ENCODE measurements around the gene DDIT4L. TPM values are rescaled to one million over a fixed set of nuclear protein-coding genes. Genes with fewer than 3 reads are reported as not detected.
"Not testable (repeated sequence)": the region's sequence is repeated elsewhere in the genome, so short reads cannot be mapped to it uniquely, and the experiment has no call there.

The DDIT4L gene
- total and polyA plus RNA-seq, 3 donors from 2014 or later: 1.5 to 5.5 (median 1.8) TPM

- WGBS, 2 donors: 47 to 54% methylated on average over 1 of the region's 1 CpG
- Histone ChIP-seq H3K27ac (no peak overlapping the region), H3K4me1 (no peaks in the 10 kb centered on the region), H3K9me3 (no peaks in the 10 kb centered on the region), H3K27me3 (no peaks in the 10 kb centered on the region), H3K36me3 (ENCODE audit: low read depth, missing control alignments) (no peaks in the 10 kb centered on the region), H3K4me3 (no peak overlapping the region)
- DNase-seq: no peak
- TF ChIP-seq CTCF (IDR thresholded peaks at IDR 0.05): no peak
- no peak for TF ChIP-seq POLR2A (IDR thresholded peaks at IDR 0.05)
- intact Hi-C loops (cut with DNase I; ENCODE audit: low total_unique reads): no loop called here
Observed at GRCh38 chr4:100147198-100147597, 43.1 kb downstream of the DDIT4L start.

- H3K9me3 ChIP-seq: no peaks in the 10 kb centered on the region
- H3K27me3 ChIP-seq: no peaks in the 10 kb centered on the region
- H3K4me1 ChIP-seq: no peaks in the 10 kb centered on the region
- H3K27ac ChIP-seq: no peak overlapping the region
- H3K36me3 ChIP-seq (ENCODE audit: low read depth, missing control alignments): no peaks in the 10 kb centered on the region
- no peak for TF ChIP-seq POLR2A (IDR thresholded peaks at IDR 0.05)
- TF ChIP-seq CTCF (IDR thresholded peaks at IDR 0.05): no peak
- intact Hi-C loops (cut with DNase I; ENCODE audit: low total_unique reads): no loop called here
- H3K4me3 ChIP-seq: no peak overlapping the region
- no peak for DNase-seq
Observed at GRCh38 chr4:100146756-100147155, 43.5 kb downstream of the DDIT4L start.

GRCh38 chr4:100137320-100137719 is 52.9 kb downstream of the DDIT4L start:
- H3K36me3 ChIP-seq (ENCODE audit: low read depth, missing control alignments); DNase-seq; H3K27me3 ChIP-seq; H3K9me3 ChIP-seq; H3K27ac ChIP-seq; H3K4me1 ChIP-seq; intact Hi-C loops (cut with DNase I; ENCODE audit: low total_unique reads); H3K4me3 ChIP-seq: not testable (repeated sequence)
- 92 to 98% methylated on average over 4 of the region's 4 CpGs for WGBS, 2 donors

Other genes starting within 250 kb of the DDIT4L start
- gene DNAJB14, start 243.8 kb downstream of the DDIT4L start, total RNA-seq: 10 to 100 TPM; 19.9 to 22.4 TPM
- 7.7 TPM for gene DNAJB14, start 243.8 kb downstream of the DDIT4L start, polyA plus RNA-seq (ENCODE audit: insufficient read depth, low read depth, low replicate concordance)
- 10 to 100 TPM; 73.0 to 91.5 TPM for gene H2AZ1, start 240.2 kb downstream of the DDIT4L start, total RNA-seq
- 260 TPM for gene H2AZ1, start 240.2 kb downstream of the DDIT4L start, polyA plus RNA-seq (ENCODE audit: insufficient read depth, low read depth, low replicate concordance)